ELF-1 (cell line): ENCODE results near the gene AP2A1.
"Not testable (repeated sequence)": the region's sequence is repeated elsewhere in the genome, so short reads cannot be mapped to it uniquely, and the experiment has no call there.

Experiments
- DNase-seq: peaks from one replicate; pipeline ENCODE4 v3.0.0-alpha.2; 2016; ENCODE audit warnings: low read depth, low spot score

Gene AP2A1

GRCh38 chr19:49812452-49812996 lies 45.7 kb downstream of the AP2A1 start:
- DNase-seq, result no peak

GRCh38 chr19:49812997-49813861 lies 46.4 kb downstream of the AP2A1 start, which contains the start of gene FUZ:
FUZ (minus strand) TSS chr19:49813292; CDS start chr19:49813106, 186 bp downstream.
- DNase-seq, result peak; percentile 99

DNA sequence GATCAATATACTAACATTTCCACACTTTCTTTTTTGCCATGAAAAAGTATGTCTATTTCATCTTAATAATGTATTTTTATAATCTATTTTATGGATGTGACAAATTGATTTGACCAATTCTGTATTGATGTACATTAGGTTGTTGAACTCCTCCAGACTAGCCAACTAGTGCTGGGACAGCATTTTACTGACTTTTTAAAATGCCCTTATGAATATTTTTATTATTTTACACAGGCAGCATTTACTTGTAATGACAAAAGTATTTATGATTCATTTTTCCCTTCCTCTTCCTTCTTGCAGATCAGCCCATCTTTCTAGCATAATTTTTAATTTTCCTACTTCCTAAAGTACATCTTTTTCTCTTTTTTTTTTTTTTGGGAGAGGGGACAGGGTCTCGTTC lies 47.2 kb downstream of the AP2A1 start:
- no peak for DNase-seq

- DNase-seq, result no peak
These were observed 49.8 kb downstream of the AP2A1 start for GRCh38 chr19:49816590-49816989.

- DNase-seq, result peak; percentile 96
These were observed 51.3 kb downstream of the AP2A1 start, which contains the start of gene MED25 for GRCh38 chr19:49817964-49818648. MED25 (plus strand) TSS chr19:49818289; CDS start chr19:49818342, 53 bp downstream.

DNA sequence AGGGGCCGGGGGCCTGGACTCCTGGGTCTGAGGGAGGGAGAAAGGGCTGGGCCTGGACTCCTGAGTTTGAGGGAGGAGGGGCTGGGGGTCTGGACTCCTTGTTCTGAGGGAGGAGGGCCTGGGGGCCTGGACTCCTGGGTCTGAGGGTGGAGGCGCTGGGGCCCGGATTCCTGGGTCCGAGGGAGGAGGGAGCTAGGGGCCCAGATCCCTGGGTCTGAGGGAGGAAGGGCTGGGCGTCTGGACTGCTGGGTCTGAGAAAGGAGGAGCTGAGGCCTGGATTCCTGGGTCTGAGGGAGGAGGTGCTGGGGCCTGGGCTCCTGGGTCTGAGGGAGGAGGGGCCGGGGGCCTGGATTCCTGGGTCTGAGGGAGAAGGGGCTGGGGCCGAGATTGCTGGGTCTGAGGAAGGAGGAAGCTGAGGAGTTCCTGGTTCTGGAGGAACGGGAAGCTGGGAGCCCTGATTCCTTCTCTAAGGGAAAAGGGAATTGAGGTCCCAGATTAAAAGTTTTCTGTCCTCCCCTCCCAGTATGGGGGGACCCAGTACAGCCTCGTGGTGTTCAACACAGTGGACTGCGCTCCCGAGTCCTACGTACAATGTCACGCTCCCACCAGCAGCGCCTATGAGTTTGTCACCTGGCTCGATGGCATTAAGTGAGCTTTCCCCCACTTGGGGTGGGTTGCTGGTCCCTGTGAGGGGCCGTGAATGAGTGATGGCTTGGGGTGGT lies 52.0 kb downstream of the AP2A1 start:
- peak; percentile 29 for DNase-seq

- DNase-seq, result not testable (repeated sequence)
These were observed 52.8 kb downstream of the AP2A1 start for GRCh38 chr19:49819452-49820115.

- DNase-seq, result no peak
These were observed 53.3 kb downstream of the AP2A1 start for GRCh38 chr19:49820125-49820524.

DNA sequence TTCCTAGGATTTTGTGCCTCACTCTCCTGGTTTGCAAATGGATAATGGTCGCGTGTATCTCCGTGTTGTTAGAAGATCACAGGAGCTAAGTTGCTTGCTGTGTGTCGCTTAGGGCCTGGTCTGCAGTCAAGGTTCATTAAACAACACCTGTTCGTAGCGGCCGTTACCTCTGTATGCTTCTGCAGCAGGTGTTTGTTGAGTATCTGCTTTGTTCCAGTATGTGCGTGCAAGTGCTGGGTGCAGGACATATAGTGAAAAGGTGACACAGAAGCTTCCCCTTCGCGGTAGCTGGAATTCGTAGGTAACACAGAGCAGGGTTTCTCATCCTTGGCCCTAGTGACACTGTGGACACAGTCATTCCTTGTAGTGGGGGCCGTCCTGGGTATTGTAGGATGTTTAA lies 56.7 kb downstream of the AP2A1 start:
- DNase-seq, result no peak

DNA sequence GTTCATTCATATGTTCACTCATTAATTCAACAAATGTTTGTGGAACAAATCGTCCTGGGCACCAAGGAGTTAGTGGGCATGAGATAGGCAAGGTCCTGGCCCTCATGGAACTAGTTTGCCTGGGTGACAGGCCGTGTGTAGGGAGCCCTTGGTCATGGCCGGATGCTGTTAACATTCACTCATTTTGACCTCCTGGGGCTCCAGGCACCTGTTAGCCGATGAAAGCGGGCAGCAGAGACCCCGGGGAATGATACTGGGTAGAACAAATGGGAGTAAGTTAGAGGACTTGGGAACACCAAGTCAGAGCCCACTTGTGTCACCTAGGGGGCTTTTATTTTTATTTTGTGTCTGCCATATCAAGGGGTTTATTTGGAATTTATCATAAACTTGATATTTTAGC lies 57.9 kb downstream of the AP2A1 start:
- no peak for DNase-seq

DNA sequence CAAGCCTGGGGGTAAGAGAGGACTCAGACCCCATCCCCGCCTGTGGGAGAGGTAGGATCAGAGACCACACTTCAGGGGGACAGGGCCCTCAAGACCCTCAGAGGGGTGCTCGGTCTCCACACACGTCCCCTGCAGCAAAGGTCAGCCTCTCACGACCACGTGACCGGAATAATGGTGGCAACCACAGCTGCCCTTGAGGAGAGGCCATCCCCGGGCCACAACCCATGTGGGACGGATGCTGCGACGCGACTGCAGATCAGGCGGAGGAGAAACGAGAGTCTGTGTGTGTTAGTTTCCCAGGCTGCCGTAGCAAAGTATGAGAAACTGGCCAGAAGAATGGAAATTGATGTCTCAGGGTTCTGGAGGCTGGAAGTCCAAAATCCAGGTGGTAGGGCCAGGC lies 60.2 kb downstream of the AP2A1 start:
- no peak for DNase-seq

DNA sequence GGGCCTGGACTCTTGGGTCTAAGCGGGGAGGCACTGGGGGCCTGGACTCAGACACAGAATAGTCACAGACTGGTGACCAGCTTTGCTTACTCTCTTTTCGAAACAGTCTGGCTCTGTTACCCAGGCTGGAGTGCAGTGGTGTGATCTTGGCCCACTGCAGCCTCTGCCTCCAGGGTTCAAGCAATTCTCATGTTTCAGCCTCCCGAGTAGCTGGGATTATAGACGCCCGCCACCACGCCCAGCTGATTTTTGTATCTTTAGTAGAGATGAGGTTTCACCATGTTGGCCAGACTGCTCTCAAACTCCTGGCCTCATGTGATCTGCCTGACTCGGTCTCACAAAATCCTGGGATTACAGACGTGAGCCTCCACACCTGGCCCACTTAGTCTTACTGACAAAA lies 62.4 kb downstream of the AP2A1 start:
- no peak for DNase-seq

DNA sequence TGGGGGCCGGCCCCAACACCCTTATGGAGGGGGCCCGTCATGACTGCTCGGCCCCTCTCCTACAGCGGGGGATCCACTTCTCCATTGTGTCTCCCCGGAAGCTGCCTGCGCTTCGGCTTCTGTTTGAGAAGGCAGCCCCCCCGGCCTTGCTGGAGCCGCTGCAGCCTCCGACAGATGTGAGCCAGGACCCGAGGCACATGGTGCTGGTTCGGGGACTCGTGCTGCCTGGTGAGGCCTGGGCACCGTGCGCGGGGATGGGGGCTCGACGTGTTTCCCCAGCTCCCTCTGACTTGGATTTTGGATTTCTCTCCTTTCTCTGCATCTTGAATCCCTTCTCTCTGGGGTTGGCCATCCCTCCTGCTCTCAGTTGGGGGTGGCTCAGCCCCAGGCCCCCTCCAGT lies 62.9 kb downstream of the AP2A1 start:
- no peak for DNase-seq

DNA sequence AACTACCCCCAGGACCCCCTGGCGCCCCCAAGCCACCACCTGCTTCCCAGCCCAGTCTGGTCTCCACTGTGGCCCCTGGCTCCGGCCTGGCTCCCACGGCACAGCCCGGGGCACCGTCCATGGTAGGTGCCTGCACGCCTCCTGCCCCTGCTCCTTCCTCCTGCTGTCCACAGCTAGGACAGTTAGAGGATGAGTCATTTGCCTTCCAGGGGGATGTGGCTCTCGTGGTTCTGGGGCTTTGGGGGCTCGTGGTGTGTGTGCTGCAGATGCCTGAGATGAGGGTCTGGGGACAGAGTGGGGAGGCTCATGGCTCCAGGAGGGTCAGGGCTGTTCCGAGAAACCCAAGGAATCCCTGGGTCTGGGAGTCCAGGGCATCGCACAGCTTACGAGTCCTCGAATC lies 64.0 kb downstream of the AP2A1 start:
- DNase-seq, result no peak

GRCh38 chr19:49831592-49831991 lies 64.8 kb downstream of the AP2A1 start:
- no peak for DNase-seq

DNA sequence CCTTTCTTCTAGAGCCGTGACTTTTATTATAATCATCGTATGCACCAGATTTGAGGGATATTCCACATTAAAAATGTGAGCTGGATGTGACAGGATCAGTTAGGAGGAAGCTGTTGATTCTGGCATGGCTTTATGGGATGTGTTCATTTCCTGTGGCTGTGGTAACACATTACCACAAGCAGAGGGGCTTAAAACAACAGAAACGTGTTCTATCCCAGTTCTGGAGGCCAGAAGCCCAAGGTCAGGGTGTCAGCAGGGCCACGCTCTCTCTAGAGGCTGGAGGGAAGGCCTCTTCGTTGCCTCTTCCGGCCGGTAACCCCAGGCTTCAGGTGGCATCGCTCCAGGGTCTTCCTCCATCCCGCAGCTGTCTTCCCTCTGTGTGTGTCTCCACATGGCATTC lies 65.8 kb downstream of the AP2A1 start:
- no peak for DNase-seq

DNA sequence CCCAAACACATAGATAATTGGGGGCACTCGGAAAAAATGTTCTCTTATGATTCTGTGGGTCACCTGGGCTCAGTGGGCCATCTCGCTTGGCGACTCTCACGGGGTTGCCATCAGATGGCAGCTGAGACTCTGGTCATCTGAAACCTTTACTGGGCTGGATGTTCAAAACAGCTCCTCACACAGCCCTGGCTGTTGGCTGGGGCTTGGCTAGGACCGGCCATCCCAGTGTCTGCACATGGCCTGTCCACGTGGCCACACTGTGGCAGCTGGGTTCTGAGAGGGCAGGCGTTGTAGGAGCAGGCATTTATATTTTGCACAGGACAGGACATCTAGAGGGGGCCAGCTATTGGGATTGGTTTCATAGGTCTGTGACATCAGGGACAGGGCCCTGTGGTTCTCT lies 66.8 kb downstream of the AP2A1 start:
- no peak for DNase-seq

DNA sequence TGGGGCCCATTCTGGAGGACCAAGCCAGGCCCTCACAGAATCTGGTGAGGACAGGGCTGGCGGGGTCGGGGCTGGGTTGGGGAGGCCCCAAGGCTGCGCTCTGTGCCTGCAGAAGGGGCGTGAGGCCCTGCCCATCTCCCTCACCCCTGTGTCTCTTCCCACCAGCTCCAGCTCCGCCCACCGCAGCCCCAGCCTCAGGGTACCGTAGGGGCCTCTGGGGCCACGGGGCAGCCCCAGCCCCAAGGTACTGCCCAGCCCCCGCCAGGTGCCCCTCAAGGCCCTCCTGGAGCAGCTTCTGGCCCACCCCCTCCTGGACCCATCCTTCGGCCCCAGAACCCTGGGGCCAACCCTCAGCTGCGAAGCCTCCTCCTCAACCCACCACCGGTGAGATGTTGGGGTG lies 68.8 kb downstream of the AP2A1 start:
- no peak for DNase-seq

DNA sequence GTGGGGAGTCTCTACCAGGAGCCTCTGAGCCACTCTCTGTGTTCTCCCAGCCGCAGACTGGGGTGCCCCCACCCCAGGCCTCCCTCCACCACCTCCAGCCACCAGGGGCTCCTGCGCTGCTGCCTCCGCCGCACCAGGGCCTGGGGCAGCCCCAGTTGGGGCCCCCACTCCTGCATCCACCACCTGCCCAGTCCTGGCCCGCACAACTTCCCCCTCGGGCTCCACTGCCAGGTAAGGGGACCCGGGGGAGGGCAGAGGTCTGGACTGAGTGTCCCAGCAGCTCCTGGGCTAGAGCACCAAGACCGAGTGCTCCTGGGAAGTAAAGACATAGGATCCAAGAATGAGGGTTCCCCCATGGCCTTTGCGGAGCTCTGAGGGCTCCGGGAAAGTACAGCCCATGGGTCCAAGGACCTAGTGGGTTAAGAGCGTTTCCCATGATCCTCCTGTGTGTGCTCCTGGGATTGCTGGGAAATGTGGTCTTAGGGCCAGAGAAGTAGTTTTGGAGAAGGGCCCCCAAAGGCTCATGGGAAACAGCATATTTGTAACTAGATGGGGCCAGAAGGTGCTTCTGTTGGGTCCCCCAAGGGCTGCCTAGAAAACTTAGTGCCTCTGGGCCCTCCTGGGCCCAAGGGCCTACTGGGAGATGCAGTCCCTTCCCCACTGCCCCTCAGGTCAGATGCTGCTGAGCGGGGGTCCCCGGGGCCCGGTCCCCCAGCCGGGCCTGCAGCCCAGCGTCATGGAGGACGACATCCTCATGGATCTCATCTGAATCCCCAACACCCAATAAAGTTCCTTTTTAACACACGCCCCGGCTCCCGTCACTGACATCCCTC lies 69.6 kb downstream of the AP2A1 start:
- DNase-seq, result no peak

DNA sequence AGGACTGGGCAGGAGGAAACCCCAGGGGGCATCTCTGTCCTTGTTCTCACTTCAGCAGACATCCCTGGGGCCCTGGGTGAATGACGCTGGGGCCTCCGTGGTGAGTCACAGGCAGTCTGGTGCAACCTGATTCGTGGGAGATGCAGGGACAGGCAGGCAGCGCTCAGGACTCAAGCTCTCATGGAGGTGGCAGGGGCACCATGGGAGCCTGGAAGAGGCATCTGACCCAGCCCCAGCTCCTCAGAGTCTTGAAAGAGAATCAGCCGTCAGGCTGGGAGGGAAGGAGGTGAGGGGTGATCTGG lies 70.2 kb downstream of the AP2A1 start:
- DNase-seq, result no peak

DNA sequence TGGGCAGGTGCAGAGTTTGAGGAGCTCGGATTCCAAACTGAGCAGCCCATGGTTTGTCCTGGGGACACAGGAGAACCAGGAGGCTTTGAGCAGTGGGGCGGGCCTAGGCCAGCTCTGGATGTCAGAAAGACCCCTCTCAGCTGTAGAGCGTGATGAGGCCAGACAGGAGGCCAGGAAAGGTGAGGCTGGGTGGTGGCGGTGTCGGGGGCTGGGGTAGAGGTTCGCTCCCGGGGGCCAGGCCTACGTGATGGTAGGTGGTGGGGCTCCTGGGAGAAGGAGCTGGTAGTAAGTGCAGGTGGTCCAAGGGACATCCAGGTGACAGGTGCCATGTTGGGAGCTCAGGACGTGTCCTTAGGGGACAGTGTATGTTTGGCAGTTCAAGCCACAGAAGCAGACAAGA lies 70.6 kb downstream of the AP2A1 start:
- no peak for DNase-seq
